Esophagus squamous epithelium (tissue), 5 donors: ENCODE measurements around the gene PDE10A. TPM values are rescaled to one million over a fixed set of nuclear protein-coding genes. Genes with fewer than 3 reads are reported as not detected.

Experiments
- DNase-seq: peaks from one replicate; lab custom pipeline; 2025; lab: John Stamatoyannopoulos, UW
- H3K27ac ChIP-seq, 4 donors: fragments of 200-600 bp; sonication (generic); one replicate each; pipeline ENCODE4 v1.5.1; 2016 to 2019; ENCODE audit warnings: mild to moderate bottlenecking in 1 of 4
- H3K27me3 ChIP-seq, 4 donors: fragments of 200-600 bp; sonication (generic); 1 replicate in 3 of 4; 2 replicates in 1 of 4; pipeline versions ENCODE4 v1.5.1 to v1.6.0; 2017 to 2021; ENCODE audit warnings: antibody characterized with exemption in 1 of 4
- H3K36me3 ChIP-seq, 3 donors: fragments of 200-600 bp; sonication (generic); one replicate each; pipeline ENCODE4 v1.5.1; 2016 to 2019
- H3K4me1 ChIP-seq, 3 donors: fragments of 200-600 bp; sonication (generic); one replicate each; pipeline ENCODE4 v1.5.1; 2017 to 2019
- H3K4me3 ChIP-seq, 4 donors: fragments of 200-600 bp; sonication (generic); 1 replicate in 3 of 4; 2 replicates in 1 of 4; pipeline ENCODE4 v1.5.1; 2016 to 2019; ENCODE audit warnings: mild to moderate bottlenecking in 2 of 4, moderate library complexity in 1 of 4
- H3K9me3 ChIP-seq, 3 donors: fragments of 200-600 bp; sonication (generic); one replicate each; pipeline ENCODE4 v1.5.1; 2016 to 2019
- POLR2A ChIP-seq, 4 donors: fragments of 450-650 bp; IDR thresholded peaks; one replicate each; pipeline ENCODE4 v1.6.1; 2017; ENCODE audit warnings: antibody characterized with exemption in 4 of 4, mild to moderate bottlenecking in 4 of 4, moderate library complexity in 3 of 4
- WGBS, 2 donors: methylation state at CpG; one replicate each; pipeline ENCODE4 v1.1.5; 2018; 5-methylcytosine and 5-hydroxymethylcytosine counted together
- intact Hi-C: fragments of 100-400 bp; cut with DNase I; formaldehyde crosslinking; loops from one replicate; pipeline ENCODE4 v1.15.0; 2022
- total RNA-seq, 4 donors: library from RNA; depleted of rRNA; stranded (reverse); fragments of >200 nt; gene quantifications; one replicate each; pipeline ENCODE4 v1.1.0, GENCODE V29; 2016
- TF ChIP-seq, protein P1 (sequence below), 6 experiments: fragments of 450-650 bp in 4 of 6; fragments of 200-600 bp in 2 of 6; sonication (generic) in 2 of 6; IDR thresholded peaks; one replicate each; pipeline ENCODE4 v1.5.1; 2016 to 2019; ENCODE audit warnings: antibody characterized with exemption in 6 of 6, mild to moderate bottlenecking in 4 of 6, moderate library complexity in 4 of 6
- donor health status: DM: yes; HTN: yes; CAD: no.

Gene PDE10A
- total RNA-seq, 4 donors from 2014 or later = 0.27 to 3.1 (median 1.4) TPM

- H3K36me3 ChIP-seq = no peaks in the 10 kb centered on the region
- intact Hi-C loops = no loop called here
- H3K27me3 ChIP-seq = peaks cover 0 to 27% (median 0%) of the 10 kb centered on the region in 4 donors
- no peak for DNase-seq
- H3K27ac ChIP-seq = no peak overlapping the region
- no peaks in the 10 kb centered on the region for H3K4me1 ChIP-seq
- 72 to 81% methylated on average over 9 of the region's 9 CpGs for WGBS, 2 donors
- no peak overlapping the region for H3K4me3 ChIP-seq
- TF ChIP-seq, protein P1, sequence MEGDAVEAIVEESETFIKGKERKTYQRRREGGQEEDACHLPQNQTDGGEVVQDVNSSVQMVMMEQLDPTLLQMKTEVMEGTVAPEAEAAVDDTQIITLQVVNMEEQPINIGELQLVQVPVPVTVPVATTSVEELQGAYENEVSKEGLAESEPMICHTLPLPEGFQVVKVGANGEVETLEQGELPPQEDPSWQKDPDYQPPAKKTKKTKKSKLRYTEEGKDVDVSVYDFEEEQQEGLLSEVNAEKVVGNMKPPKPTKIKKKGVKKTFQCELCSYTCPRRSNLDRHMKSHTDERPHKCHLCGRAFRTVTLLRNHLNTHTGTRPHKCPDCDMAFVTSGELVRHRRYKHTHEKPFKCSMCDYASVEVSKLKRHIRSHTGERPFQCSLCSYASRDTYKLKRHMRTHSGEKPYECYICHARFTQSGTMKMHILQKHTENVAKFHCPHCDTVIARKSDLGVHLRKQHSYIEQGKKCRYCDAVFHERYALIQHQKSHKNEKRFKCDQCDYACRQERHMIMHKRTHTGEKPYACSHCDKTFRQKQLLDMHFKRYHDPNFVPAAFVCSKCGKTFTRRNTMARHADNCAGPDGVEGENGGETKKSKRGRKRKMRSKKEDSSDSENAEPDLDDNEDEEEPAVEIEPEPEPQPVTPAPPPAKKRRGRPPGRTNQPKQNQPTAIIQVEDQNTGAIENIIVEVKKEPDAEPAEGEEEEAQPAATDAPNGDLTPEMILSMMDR (IDR thresholded peaks at IDR 0.05) = no peak
- TF ChIP-seq POLR2A (IDR thresholded peaks at IDR 0.05) = no peak
- H3K9me3 ChIP-seq = no peaks in the 10 kb centered on the region
Measured at GRCh38 chr6:165653196-165653595, 9.8 kb downstream of the PDE10A start.

DNA sequence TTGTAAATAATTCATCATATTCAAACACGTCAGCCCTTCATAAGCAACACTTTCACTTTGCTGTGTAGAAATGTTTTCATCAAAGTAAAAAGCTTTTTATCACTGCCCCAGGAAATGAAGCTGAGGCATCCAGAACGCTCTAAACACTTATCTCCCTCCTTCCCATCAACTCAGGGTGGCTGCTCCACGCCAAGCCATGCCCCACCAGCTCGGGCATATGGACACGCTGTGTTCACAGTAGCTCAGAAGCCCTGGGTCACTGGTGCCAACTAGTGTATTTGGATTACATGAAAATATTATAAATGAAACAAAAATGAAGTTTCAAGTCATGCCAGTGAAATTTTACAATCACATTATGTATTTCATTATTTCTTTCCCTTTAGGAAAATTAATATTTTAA is 10.3 kb downstream of the PDE10A start:
- Histone ChIP-seq H3K36me3 (no peaks in the 10 kb centered on the region), H3K4me1 (no peaks in the 10 kb centered on the region), H3K4me3 (no peak overlapping the region), H3K9me3 (no peaks in the 10 kb centered on the region), H3K27me3 (peaks cover 0 to 23% (median 0%) of the 10 kb centered on the region in 4 donors), H3K27ac (no peak overlapping the region)
- 63 to 67% methylated on average over 5 of the region's 5 CpGs for WGBS, 2 donors
- intact Hi-C loops = no loop called here
- no peak for TF ChIP-seq POLR2A (IDR thresholded peaks at IDR 0.05)
- TF ChIP-seq, protein P1 (IDR thresholded peaks at IDR 0.05) = no peak
- DNase-seq = no peak

DNA sequence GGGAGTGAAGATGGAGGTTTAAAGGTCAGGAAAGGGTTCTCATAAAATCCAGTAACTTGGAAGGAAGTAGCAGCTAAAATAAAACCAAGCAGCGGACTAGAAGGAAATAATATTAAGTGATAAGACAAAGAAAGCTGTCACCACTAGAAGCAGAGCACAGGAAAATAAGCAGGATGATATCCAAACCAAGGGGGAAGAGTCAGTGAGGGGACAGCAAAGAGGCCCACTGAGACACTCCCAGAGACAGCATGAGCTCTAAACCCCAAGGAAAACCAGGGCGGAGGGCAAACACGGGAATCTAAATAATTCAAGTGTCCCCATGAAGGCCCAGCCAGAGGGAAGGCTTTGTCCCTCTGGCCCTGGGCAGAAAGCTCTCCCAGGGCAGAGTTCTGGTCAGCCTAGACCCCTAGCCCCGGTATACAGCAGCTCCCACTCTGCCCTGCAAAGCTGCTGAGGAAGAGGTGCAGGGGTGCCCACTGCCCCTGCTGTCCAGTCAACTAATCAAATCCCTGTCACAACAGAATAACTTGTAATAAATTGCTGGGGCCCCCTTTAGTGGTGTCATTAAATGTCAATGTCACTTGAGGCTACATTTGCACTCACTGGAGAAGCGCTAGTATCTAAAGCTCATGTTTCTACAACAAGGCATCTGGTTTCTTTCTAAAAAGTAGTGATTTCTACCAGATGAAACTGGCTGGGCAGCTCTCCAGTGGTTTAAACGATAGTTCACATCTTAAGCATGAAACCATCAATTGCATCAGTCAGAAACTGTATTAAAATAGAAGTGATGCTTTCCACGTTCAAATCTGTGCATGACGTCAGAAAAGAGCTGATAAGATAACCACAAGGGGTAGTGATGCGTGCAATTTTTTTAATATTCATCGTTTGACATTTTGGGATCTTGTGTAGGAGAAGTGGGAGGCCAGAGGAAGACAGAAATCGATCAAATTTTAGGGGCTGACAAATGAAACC is 13.6 kb downstream of the PDE10A start:
- H3K9me3 ChIP-seq = no peaks in the 10 kb centered on the region
- H3K4me1 ChIP-seq = no peaks in the 10 kb centered on the region
- no peak for TF ChIP-seq POLR2A (IDR thresholded peaks at IDR 0.05)
- TF ChIP-seq, protein P1 (IDR thresholded peaks at IDR 0.05) = no peak
- H3K27ac ChIP-seq = peak overlapping the region in 3 of 4 donors; percentile 30 to 38 (median 36)
- H3K27me3 ChIP-seq = peaks cover 0 to 5% (median 0%) of the 10 kb centered on the region in 4 donors
- H3K36me3 ChIP-seq = no peaks in the 10 kb centered on the region
- H3K4me3 ChIP-seq = no peak overlapping the region
- 57 to 70% methylated on average over 10 of the region's 11 CpGs for WGBS, 2 donors
- intact Hi-C loops = no loop called here
- DNase-seq = no peak

GRCh38 chr6:165647041-165647440 is 16.0 kb downstream of the PDE10A start:
- intact Hi-C loops = no loop called here
- 58 to 76% methylated on average over 5 to 6 of the region's 6 CpGs for WGBS, 2 donors
- Histone ChIP-seq H3K27me3 (peaks cover 0 to 5% (median 0%) of the 10 kb centered on the region in 4 donors), H3K27ac (peak overlapping the region in 3 of 4 donors; percentile 32 to 49 (median 47)), H3K4me3 (no peak overlapping the region), H3K9me3 (no peaks in the 10 kb centered on the region), H3K4me1 (no peaks in the 10 kb centered on the region), H3K36me3 (no peaks in the 10 kb centered on the region)
- DNase-seq = no peak
- TF ChIP-seq, protein P1 (IDR thresholded peaks at IDR 0.05) = no peak
- TF ChIP-seq POLR2A (IDR thresholded peaks at IDR 0.05) = no peak

DNA sequence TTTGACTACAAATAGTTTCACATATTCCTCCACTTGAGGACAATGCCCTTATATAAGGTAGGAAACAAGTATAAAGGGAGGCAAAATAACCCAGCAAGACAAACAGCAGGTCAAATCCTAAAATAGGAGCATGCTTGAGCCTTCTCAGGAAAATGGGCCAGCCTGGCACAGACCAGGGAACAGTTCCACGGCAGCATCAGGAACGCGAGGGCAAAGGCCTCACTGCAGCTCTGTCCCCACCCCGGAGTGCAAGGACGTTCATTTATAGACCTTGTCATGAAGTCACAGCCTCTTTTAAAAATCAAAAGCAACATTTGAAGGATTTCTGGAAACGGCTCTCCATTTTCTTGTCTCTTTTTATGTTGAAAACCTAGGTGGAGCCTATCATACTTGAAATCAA is 17.1 kb downstream of the PDE10A start:
- H3K27me3 ChIP-seq = peaks cover 0 to 5% (median 0%) of the 10 kb centered on the region in 4 donors
- DNase-seq = no peak
- intact Hi-C loops = no loop called here
- TF ChIP-seq, protein P1 (IDR thresholded peaks at IDR 0.05) = no peak
- TF ChIP-seq POLR2A (IDR thresholded peaks at IDR 0.05) = no peak
- H3K9me3 ChIP-seq = no peaks in the 10 kb centered on the region
- H3K36me3 ChIP-seq = no peaks in the 10 kb centered on the region
- no peaks in the 10 kb centered on the region for H3K4me1 ChIP-seq
- H3K27ac ChIP-seq = no peak overlapping the region
- 73 to 81% methylated on average over 6 of the region's 6 CpGs for WGBS, 2 donors
- H3K4me3 ChIP-seq = no peak overlapping the region
